ENCODE data around the gene PVR.
"Not testable (repeated sequence)": the region's sequence is repeated elsewhere in the genome, so short reads cannot be mapped to it uniquely, and the experiment has no call there.

Gene PVR

GRCh38 chr19:44672226-44672625 is 28.5 kb downstream of the PVR start:
- DNase-seq (ENCODE audit: low read depth in 2 of 2), result no peak

GRCh38 chr19:44673510-44673909 is 29.8 kb downstream of the PVR start:
- DNase-seq (ENCODE audit: low read depth in 2 of 2), result no peak

- DNase-seq (ENCODE audit: low read depth in 2 of 2), result no peak
Measured at GRCh38 chr19:44675521-44675920, 31.8 kb downstream of the PVR start.

GRCh38 chr19:44677019-44677811 is 33.5 kb downstream of the PVR start:
- no peak for DNase-seq (ENCODE audit: low read depth in 2 of 2)

- no peak for DNase-seq (ENCODE audit: low read depth in 2 of 2)
Measured at GRCh38 chr19:44680536-44680935, 36.8 kb downstream of the PVR start.

GRCh38 chr19:44681992-44682790 is 38.5 kb downstream of the PVR start:
- DNase-seq (ENCODE audit: low read depth in 2 of 2), result no peak

- no peak for DNase-seq (ENCODE audit: low read depth in 2 of 2)
Measured at GRCh38 chr19:44682807-44683206, 39.1 kb downstream of the PVR start.

GRCh38 chr19:44683434-44684210 is 39.9 kb downstream of the PVR start:
- no peak for DNase-seq (ENCODE audit: low read depth in 2 of 2)

GRCh38 chr19:44684396-44684795 is 40.7 kb downstream of the PVR start:
- not testable (repeated sequence) for DNase-seq (ENCODE audit: low read depth in 2 of 2)

GRCh38 chr19:44684892-44685863 is 41.5 kb downstream of the PVR start:
- DNase-seq (ENCODE audit: low read depth in 2 of 2), result no peak

GRCh38 chr19:44685877-44686276 is 42.2 kb downstream of the PVR start:
- no peak for DNase-seq (ENCODE audit: low read depth in 2 of 2)

- DNase-seq (ENCODE audit: low read depth in 2 of 2), result no peak
Measured at GRCh38 chr19:44686896-44687295, 43.2 kb downstream of the PVR start.

- DNase-seq (ENCODE audit: low read depth in 2 of 2), result no peak
Measured at GRCh38 chr19:44687888-44688287, 44.2 kb downstream of the PVR start.

- DNase-seq (ENCODE audit: low read depth in 2 of 2), result peak; percentile 56 to 62
Measured at GRCh38 chr19:44689290-44690130, 45.8 kb downstream of the PVR start.

GRCh38 chr19:44690131-44690440 is 46.4 kb downstream of the PVR start:
- DNase-seq (ENCODE audit: low read depth in 2 of 2), result no peak

- DNase-seq (ENCODE audit: low read depth in 2 of 2), result no peak
Measured at GRCh38 chr19:44692379-44692721, 48.6 kb downstream of the PVR start.

GRCh38 chr19:44694184-44694579 is 50.5 kb downstream of the PVR start:
- no peak for DNase-seq (ENCODE audit: low read depth in 2 of 2)

GRCh38 chr19:44696939-44697669 is 53.4 kb downstream of the PVR start:
- DNase-seq (ENCODE audit: low read depth in 2 of 2), result no peak

- DNase-seq (ENCODE audit: low read depth in 2 of 2), result no peak
Measured at GRCh38 chr19:44697670-44698034, 53.9 kb downstream of the PVR start.
